GM23248 (cell line): Measurements from ENCODE around the gene SH3D19.

ENCODE experiments used
- EZH2 ChIP-seq: fragments of 200-600 bp; sonication (generic); IDR thresholded peaks from 2 replicates; pipeline ENCODE4 v1.6.1; 2018; ENCODE audit warnings: antibody characterized with exemption, mild to moderate bottlenecking; ENCODE audit not compliant: insufficient read depth, poor library complexity, severe bottlenecking
- EZH2phosphoT487 ChIP-seq: fragments of 200-600 bp; sonication (generic); IDR thresholded peaks from 2 replicates; pipeline ENCODE4 v1.6.1; 2018; ENCODE audit warnings: antibody characterized with exemption, moderate library complexity, mild to moderate bottlenecking, low read depth; ENCODE audit not compliant: insufficient read depth

GRCh38 chr4:151087467-151087866 lies 237.9 kb downstream of the SH3D19 start:
- TF ChIP-seq EZH2phosphoT487 (no peak), EZH2 (no peak)
